ENCODE results near the gene DMTF1. TPM values are rescaled to one million over a fixed set of nuclear protein-coding genes. Genes with fewer than 3 reads are reported as not detected.

DMTF1 gene
- total and polyA plus RNA-seq, 2 of the 8 experiments (the other 6 are each of a cell fraction or from before 2014, with no cell fraction given): 86.0 to 115 TPM

DNA sequence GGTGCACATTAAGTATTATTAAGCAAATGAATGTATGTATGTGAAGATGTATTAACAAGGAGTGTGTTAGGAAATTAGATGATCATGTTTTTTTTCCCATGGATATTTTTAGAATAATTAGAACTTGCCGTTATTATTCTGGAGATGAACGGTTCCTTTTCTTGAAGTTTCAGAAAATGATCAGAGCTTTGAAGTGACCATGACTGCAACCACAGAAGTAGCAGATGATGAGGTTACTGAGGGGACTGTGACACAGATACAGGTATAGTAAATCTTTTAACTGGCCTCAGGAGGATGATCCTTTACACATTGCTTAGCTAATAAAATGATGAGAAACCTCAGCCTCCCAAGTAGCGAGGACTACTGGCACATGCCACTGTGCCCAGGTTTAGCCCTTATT, 18.6 kb downstream of the DMTF1 start (continued):
- TF ChIP-seq RAD21 (IDR thresholded peaks at IDR 0.05 in 1 of 2, conservative IDR thresholded peaks at IDR 0.05 in 1 of 2; ENCODE audit: low read depth in 2 of 2, low read length in 2 of 2): no peak
- TF ChIP-seq TCF12 (IDR thresholded peaks at IDR 0.05; ENCODE audit: low read depth, low read length): no peak
- TF ChIP-seq, protein P1, sequence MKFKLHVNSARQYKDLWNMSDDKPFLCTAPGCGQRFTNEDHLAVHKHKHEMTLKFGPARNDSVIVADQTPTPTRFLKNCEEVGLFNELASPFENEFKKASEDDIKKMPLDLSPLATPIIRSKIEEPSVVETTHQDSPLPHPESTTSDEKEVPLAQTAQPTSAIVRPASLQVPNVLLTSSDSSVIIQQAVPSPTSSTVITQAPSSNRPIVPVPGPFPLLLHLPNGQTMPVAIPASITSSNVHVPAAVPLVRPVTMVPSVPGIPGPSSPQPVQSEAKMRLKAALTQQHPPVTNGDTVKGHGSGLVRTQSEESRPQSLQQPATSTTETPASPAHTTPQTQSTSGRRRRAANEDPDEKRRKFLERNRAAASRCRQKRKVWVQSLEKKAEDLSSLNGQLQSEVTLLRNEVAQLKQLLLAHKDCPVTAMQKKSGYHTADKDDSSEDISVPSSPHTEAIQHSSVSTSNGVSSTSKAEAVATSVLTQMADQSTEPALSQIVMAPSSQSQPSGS (IDR thresholded peaks at IDR 0.05; ENCODE audit: low read length): no peak
